Caco-2 (cell line): ENCODE measurements around the gene DPYSL5. TPM values are rescaled to one million over a fixed set of nuclear protein-coding genes. Genes with fewer than 3 reads are reported as not detected.
A peak's percentile ranks its signal among the peaks of the same experiment; 100 is the strongest.

Source experiments
- BruUV-seq: library from RNA; stranded (reverse); fragments of 400-500 nt; replicated peaks from 2 replicates; lab custom pipeline; 2021; lab: Mats Ljungman, UMichigan
- CTCF ChIA-PET: fragments of 300-600 bp; sonication (Branson Sonifier 250); formaldehyde crosslinking; loops from one replicate; lab custom pipeline; 2022; ENCODE audit warnings: antibody characterized with exemption; lab: Charles Lee
- POLR2A ChIA-PET: fragments of 300-600 bp; sonication (Branson Sonifier 250); formaldehyde crosslinking; loops from one replicate; lab custom pipeline; 2022; ENCODE audit warnings: antibody characterized with exemption; lab: Charles Lee
- DNase-seq, 2 experiments: peaks; one replicate each; pipeline versions ENCODE4 v3.0.0 to v3.0.0-alpha.2; 2020 to 2022
- H3K27me3 ChIP-seq: replicated peaks from 2 replicates; pipeline ENCODE4 v1.6.0; 2011; ENCODE audit warnings: low read length; ENCODE audit not compliant: control insufficient read depth, insufficient read depth
- H3K36me3 ChIP-seq: 2 replicates; pipeline ENCODE4 v1.5.1; 2011; ENCODE audit warnings: low read length; ENCODE audit not compliant: control insufficient read depth, insufficient read depth
- H3K4me1 ChIP-seq: fragments of 250-450 bp; sonication (Bioruptor Pico); 2 replicates; pipeline ENCODE4 v1.5.1; 2020; ENCODE audit warnings: mild to moderate bottlenecking
- H3K4me3 ChIP-seq: 2 replicates; pipeline ENCODE4 v1.5.1; 2011; ENCODE audit warnings: low read depth, mild to moderate bottlenecking, control low read depth, low read length
- H3K9me3 ChIP-seq: fragments of 250-450 bp; sonication (Bioruptor Pico); 2 replicates; pipeline ENCODE4 v1.5.1; 2020; ENCODE audit warnings: mild to moderate bottlenecking, moderate library complexity
- H3K27ac Mint-ChIP-seq: one replicate; pipeline ENCODE4 v1.8.0; 2022; ENCODE audit warnings: mixed read lengths; ENCODE audit not compliant: unreplicated experiment
- H3K27me3 Mint-ChIP-seq: one replicate; pipeline ENCODE4 v1.8.0; 2022; ENCODE audit warnings: mixed read lengths; ENCODE audit not compliant: insufficient read depth, unreplicated experiment
- H3K36me3 Mint-ChIP-seq: one replicate; pipeline ENCODE4 v1.8.0; 2022; ENCODE audit warnings: mild to moderate bottlenecking, mixed read lengths; ENCODE audit not compliant: insufficient read depth, unreplicated experiment
- H3K4me1 Mint-ChIP-seq: one replicate; pipeline ENCODE4 v1.8.0; 2022; ENCODE audit warnings: low read depth, mixed read lengths; ENCODE audit not compliant: unreplicated experiment
- H3K4me3 Mint-ChIP-seq: one replicate; pipeline ENCODE4 v1.8.0; 2022; ENCODE audit warnings: mild to moderate bottlenecking, moderate library complexity, mixed read lengths; ENCODE audit not compliant: unreplicated experiment
- H3K9me3 Mint-ChIP-seq: one replicate; pipeline ENCODE4 v1.8.0; 2022; ENCODE audit warnings: mixed read lengths; ENCODE audit not compliant: unreplicated experiment
- intact Hi-C: fragments of 100-400 bp; cut with micrococcal nuclease; formaldehyde crosslinking; loops from one replicate; pipeline ENCODE4 v1.10.0; 2022; ENCODE audit not compliant: unreplicated experiment
- total RNA-seq: library from RNA; stranded (reverse); gene quantifications from 2 replicates; pipeline ENCODE4 v1.2.3, GENCODE V29; 2022
- TF ChIP-seq, protein P1 (sequence below), 2 experiments: fragments of 200-600 bp in 1 of 2; IDR thresholded peaks; 1 replicate in 1 of 2; 2 replicates in 1 of 2; pipeline versions ENCODE4 v1.5.1 to v1.8.0; 2011 to 2022; ENCODE audit warnings: antibody characterized with exemption in 1 of 2, control low read depth in 1 of 2, inconsistent platforms in 1 of 2, low read depth in 1 of 2, low read length in 1 of 2, mild to moderate bottlenecking in 1 of 2, moderate library complexity in 1 of 2; ENCODE audit not compliant: insufficient read depth in 1 of 2, severe bottlenecking in 1 of 2, unreplicated experiment in 1 of 2

Gene DPYSL5
- total RNA-seq, 1 experiment from 2014 or later, result 2.4 TPM

DNA sequence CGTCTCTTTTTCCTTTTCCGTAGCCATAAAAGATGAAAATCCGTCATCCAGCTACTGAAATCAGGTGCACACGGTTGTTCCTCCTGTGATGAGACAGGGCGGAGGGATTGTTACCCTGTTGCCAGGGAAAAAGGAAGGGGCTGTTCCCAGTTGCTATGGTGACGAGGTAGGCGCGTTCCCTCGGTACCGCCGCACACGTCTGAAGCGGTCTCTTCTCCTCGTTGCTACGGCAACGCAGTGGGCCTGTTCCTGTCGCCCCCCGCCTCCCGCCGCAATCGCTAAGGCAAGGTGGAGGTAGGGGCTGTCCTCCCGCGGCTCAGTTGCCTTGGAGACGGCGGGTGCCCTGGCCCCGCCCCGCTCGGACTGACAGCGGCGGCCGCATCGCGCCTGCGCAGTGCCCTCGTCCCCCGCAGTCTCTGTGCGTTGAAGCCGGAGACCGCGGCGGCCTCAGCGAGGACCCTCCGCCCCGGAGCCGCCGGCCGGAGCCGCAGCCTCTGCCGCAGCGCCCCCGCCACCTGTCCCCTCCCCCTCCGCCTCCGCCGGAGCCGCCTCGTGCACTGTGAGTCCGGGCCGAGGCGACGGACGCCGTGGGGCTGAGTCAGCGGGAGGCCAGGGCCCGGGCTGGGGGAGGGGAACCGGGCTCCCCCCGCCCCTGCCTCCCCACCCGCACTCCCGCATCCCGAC is 122.5 kb downstream of the DPYSL5 start, which contains the start of gene MAPRE3:
Gene MAPRE3 (plus strand): TSS at position 394 of the 684 bp plus-strand sequence. CDS start 51,582 bp downstream, outside the sequence.
- Mint-ChIP-seq H3K9me3 (no peaks in the 10 kb centered on the region), H3K4me3 (peak within 1 kb of the TSS; percentile 63), H3K27ac (peak within 1 kb of the TSS; percentile 68), H3K36me3 (no peaks in the 10 kb centered on the region), H3K4me1 (peaks cover 13% of the 10 kb centered on the region), H3K27me3 (peaks cover 12% of the 10 kb centered on the region)
- peak; percentile 82 to 91 for DNase-seq
- Histone ChIP-seq H3K4me3 (peak within 1 kb of the TSS; percentile 94), H3K27me3 (peaks cover 1% of the 10 kb centered on the region; the same call in 1 of the 2 replicates), H3K36me3 (no peaks in the 10 kb centered on the region), H3K4me1 (0 out of 2 replicates have a peak, but pooled peaks cover 3% of the 10 kb centered on the region), H3K9me3 (no peaks in the 10 kb centered on the region)
- intact Hi-C loops, result loop anchor here (2.0 kb wide), 1 partner anchor 40 kb away; no protein-coding TSS in a partner anchor
- TF ChIP-seq, protein P1, sequence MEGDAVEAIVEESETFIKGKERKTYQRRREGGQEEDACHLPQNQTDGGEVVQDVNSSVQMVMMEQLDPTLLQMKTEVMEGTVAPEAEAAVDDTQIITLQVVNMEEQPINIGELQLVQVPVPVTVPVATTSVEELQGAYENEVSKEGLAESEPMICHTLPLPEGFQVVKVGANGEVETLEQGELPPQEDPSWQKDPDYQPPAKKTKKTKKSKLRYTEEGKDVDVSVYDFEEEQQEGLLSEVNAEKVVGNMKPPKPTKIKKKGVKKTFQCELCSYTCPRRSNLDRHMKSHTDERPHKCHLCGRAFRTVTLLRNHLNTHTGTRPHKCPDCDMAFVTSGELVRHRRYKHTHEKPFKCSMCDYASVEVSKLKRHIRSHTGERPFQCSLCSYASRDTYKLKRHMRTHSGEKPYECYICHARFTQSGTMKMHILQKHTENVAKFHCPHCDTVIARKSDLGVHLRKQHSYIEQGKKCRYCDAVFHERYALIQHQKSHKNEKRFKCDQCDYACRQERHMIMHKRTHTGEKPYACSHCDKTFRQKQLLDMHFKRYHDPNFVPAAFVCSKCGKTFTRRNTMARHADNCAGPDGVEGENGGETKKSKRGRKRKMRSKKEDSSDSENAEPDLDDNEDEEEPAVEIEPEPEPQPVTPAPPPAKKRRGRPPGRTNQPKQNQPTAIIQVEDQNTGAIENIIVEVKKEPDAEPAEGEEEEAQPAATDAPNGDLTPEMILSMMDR (IDR thresholded peaks at IDR 0.05; ENCODE audit: insufficient read depth in 1 of 2, low read depth in 1 of 2, low read length in 1 of 2, severe bottlenecking in 1 of 2, unreplicated experiment in 1 of 2), result no peak
- ChIA-PET POLR2A (interaction anchor here (0.5 kb wide), 1 partner anchor 1091 kb away, joined by 3 read pairs; no protein-coding TSS in a partner anchor), CTCF (interaction anchor here (0.6 to 1.1 kb wide), 4 partner anchors 8 to 218 kb away, joined by 3 to 4 read pairs (median 3); no protein-coding TSS in a partner anchor)
- no TSS peak for BruUV-seq

DNA sequence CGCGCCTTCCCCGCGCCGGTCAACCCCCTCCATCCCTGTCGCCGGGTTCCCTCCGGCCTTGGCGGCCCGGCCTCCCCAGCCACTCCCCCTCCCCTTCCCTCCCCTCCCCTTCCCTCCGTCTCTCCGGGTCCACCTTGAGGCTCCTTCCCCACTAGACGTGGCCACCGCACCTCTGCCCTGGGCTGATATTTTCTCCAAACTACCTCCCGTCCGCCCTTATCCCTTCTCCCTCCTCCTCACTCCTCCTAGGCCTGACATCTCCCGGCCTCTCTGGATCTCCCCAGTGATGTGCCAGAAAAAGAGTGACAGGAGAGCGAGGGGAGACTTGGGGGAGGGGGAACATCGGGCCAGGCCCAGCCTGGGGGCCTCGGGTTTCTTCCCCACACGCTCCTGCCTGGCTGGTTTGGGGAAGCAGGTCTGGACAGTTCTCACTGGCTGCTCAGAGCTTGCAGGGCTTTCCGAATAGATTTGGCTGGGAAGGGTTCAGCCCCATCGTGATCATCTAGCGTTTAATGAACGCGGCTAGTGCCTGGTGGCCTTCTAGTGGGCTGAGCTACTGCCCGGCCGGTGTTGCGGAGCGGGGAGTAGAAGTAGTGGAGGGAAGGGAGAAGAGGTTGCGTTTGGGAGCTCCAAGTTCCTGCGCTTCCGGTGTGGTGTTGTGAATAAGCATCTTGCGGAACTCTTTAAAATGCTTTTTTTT is 123.1 kb downstream of the DPYSL5 start:
- H3K27me3 Mint-ChIP-seq, result peaks cover 12% of the 10 kb centered on the region
- Histone ChIP-seq H3K4me3 (peak overlapping the region; percentile 94), H3K36me3 (no peaks in the 10 kb centered on the region), H3K9me3 (no peaks in the 10 kb centered on the region), H3K27me3 (peaks cover 1% of the 10 kb centered on the region; the same call in 1 of the 2 replicates), H3K4me1 (0 out of 2 replicates have a peak, but pooled peaks cover 3% of the 10 kb centered on the region)
- ChIA-PET POLR2A (interaction anchor here (0.7 kb wide), 1 partner anchor 39 kb away, joined by 5 read pairs; no protein-coding TSS in a partner anchor), CTCF (interaction anchor here (0.6 to 1.0 kb wide), 3 partner anchors 36 to 299 kb away, joined by 3 read pairs; no protein-coding TSS in a partner anchor)
- peak in 1 of 2 experiments; percentile 21 for DNase-seq
- peak overlapping the region; percentile 63 for H3K4me3 Mint-ChIP-seq
- peaks cover 13% of the 10 kb centered on the region for H3K4me1 Mint-ChIP-seq
- BruUV-seq, result no TSS peak
- TF ChIP-seq, protein P1 (IDR thresholded peaks at IDR 0.05; ENCODE audit: insufficient read depth in 1 of 2, low read depth in 1 of 2, low read length in 1 of 2, severe bottlenecking in 1 of 2, unreplicated experiment in 1 of 2), result no peak
- intact Hi-C loops, result loop anchor here (2.0 kb wide), 1 partner anchor 40 kb away; no protein-coding TSS in a partner anchor
- H3K27ac Mint-ChIP-seq, result peak overlapping the region; percentile 68
- H3K9me3 Mint-ChIP-seq, result no peaks in the 10 kb centered on the region
- H3K36me3 Mint-ChIP-seq, result no peaks in the 10 kb centered on the region
